ENCODE measurements around the gene CDKAL1.

DNA sequence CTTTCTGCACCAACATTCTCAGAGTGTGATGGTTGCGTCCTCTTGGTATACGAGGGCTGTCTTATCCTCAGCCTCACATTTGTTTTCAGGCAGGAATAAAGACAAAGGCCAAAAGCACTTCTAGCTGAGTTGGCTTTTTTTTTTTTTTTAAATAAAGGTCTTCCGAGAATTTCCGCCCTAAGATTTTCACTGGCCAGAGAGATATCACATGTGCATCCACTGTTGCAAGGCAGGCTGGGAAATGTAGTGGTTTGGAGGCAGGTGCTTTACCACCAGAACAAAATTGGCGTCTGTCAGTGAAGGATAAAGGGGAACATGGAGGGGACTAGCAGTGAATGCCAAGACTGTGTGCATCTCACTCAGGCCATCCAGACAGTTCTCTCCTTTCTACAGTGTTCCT, 724.4 kb downstream of the CDKAL1 start:
- TF ChIP-seq, protein P1, sequence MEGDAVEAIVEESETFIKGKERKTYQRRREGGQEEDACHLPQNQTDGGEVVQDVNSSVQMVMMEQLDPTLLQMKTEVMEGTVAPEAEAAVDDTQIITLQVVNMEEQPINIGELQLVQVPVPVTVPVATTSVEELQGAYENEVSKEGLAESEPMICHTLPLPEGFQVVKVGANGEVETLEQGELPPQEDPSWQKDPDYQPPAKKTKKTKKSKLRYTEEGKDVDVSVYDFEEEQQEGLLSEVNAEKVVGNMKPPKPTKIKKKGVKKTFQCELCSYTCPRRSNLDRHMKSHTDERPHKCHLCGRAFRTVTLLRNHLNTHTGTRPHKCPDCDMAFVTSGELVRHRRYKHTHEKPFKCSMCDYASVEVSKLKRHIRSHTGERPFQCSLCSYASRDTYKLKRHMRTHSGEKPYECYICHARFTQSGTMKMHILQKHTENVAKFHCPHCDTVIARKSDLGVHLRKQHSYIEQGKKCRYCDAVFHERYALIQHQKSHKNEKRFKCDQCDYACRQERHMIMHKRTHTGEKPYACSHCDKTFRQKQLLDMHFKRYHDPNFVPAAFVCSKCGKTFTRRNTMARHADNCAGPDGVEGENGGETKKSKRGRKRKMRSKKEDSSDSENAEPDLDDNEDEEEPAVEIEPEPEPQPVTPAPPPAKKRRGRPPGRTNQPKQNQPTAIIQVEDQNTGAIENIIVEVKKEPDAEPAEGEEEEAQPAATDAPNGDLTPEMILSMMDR (IDR thresholded peaks at IDR 0.05; ENCODE audit: borderline replicate concordance, extremely low read depth, low read length, poor library complexity, severe bottlenecking), result no peak
- no peak for TF ChIP-seq EZH2 (IDR thresholded peaks at IDR 0.05; ENCODE audit: borderline replicate concordance, low read depth, low read length, severe bottlenecking)

Measured in DND-41 (cell line).